HEK293T (cell line): Measurements from ENCODE around the gene SLF2.
A peak's percentile ranks its signal among the peaks of the same experiment; 100 is the strongest.

Experiments used
- CTCF ChIA-PET: fragments of 350-600 bp; formaldehyde crosslinking; extraction: SDS; loops from one replicate; lab custom pipeline; 2021; ENCODE audit warnings: antibody characterized with exemption, inconsistent platforms; lab: Yijun Ruan, JAX
- POLR2A ChIA-PET: fragments of 350-600 bp; formaldehyde crosslinking; extraction: SDS; loops from one replicate; lab custom pipeline; 2020; ENCODE audit warnings: antibody characterized with exemption, inconsistent platforms; lab: Yijun Ruan, JAX
- DNase-seq: peaks from one replicate; pipeline ENCODE4 v3.0.0; 2012; ENCODE audit warnings: mixed read lengths; ENCODE audit errors: extremely low spot score
- BHLHE40 ChIP-seq: fragments of 450-650 bp; IDR thresholded peaks from 2 replicates; pipeline ENCODE4 v1.6.1; 2016; ENCODE audit warnings: mild to moderate bottlenecking, moderate library complexity, borderline replicate concordance
- SUZ12 ChIP-seq: fragments of 450-650 bp; IDR thresholded peaks from 2 replicates; pipeline ENCODE4 v1.6.1; 2016; ENCODE audit warnings: mild to moderate bottlenecking

Gene SLF2

DNA sequence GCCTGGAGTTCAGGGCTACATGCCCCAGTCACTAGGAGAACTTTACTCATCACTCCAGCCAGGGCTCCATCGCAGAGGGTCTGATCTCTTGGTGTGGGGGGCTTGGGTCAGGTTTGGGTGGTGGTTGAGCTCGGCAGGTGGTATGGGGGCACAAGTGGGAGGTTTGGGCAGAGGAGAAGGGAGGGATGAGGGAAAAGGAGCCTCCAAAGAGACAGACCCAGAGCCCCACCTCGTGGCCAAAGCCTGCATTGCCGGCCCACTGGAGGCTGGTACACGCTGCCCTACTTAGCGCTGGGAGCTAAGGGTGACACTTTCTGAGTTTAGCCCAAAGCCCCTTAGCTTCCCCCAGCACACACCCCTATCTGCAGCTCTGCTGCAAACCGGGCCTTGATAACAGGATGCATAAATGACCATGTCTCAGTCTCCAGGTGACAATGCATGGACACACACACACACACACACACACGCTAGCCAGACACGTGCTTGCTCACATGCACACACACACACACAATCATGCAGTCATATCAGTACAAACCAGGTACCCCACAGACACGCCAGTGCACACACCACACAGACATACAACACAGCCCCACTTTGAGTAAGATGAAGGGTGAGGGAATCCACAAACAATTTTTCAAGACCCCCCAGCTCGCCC, 101.6 kb downstream of the SLF2 start:
- CTCF ChIA-PET, result interaction anchor here (0.5 to 3.3 kb wide), 18 partner anchors 10 to 1660 kb away, joined by 3 to 50 read pairs (median 5); partner anchors contain the start of genes LZTS2, PDZD7 and SFXN3

More for the DNA sequence above, 101.6 kb downstream of the SLF2 start:
- TF ChIP-seq SUZ12 (no peak), BHLHE40 (no peak)
- POLR2A ChIA-PET, result interaction anchor here (0.9 to 3.3 kb wide), 6 partner anchors 13 to 27 kb away, joined by 3 to 20 read pairs (median 4); partner anchors contain the start of genes LZTS2, MRPL43, PDZD7 and SFXN3
- peak; percentile 84 for DNase-seq
